Ishikawa (cell line): ENCODE measurements around the gene CD53.

ENCODE experiments used
- CEBPB ChIP-seq: IDR thresholded peaks from 2 replicates; pipeline ENCODE4 v1.6.1; 2012
- CREB1 ChIP-seq: IDR thresholded peaks from 2 replicates; pipeline ENCODE4 v1.6.1; 2012; ENCODE audit warnings: low read depth
- EGR1 ChIP-seq: IDR thresholded peaks from 2 replicates; pipeline ENCODE4 v1.6.1; 2012
- EP300 ChIP-seq: IDR thresholded peaks from 2 replicates; pipeline ENCODE4 v1.6.1; 2012; ENCODE audit warnings: borderline replicate concordance
- FOXM1 ChIP-seq: IDR thresholded peaks from 2 replicates; pipeline ENCODE4 v1.6.1; 2012; ENCODE audit warnings: low read depth, borderline replicate concordance
- NFIC ChIP-seq: IDR thresholded peaks from 2 replicates; pipeline ENCODE4 v1.6.1; 2012
- RAD21 ChIP-seq: IDR thresholded peaks from 2 replicates; pipeline ENCODE4 v1.6.1; 2012; ENCODE audit warnings: low read depth
- TAF1 ChIP-seq: IDR thresholded peaks from 2 replicates; pipeline ENCODE4 v1.6.1; 2012; ENCODE audit warnings: low read depth, mild to moderate bottlenecking
- TCF12 ChIP-seq: IDR thresholded peaks from 2 replicates; pipeline ENCODE4 v1.6.1; 2012; ENCODE audit warnings: low read depth
- TEAD4 ChIP-seq: IDR thresholded peaks from 2 replicates; pipeline ENCODE4 v1.6.1; 2012
- YY1 ChIP-seq: IDR thresholded peaks from 2 replicates; pipeline ENCODE4 v1.6.1; 2012; ENCODE audit warnings: low read depth
- ZBTB7A ChIP-seq: IDR thresholded peaks from 2 replicates; pipeline ENCODE4 v1.6.1; 2012; ENCODE audit warnings: low read depth
- TF ChIP-seq, protein P1 (sequence below): IDR thresholded peaks from 2 replicates; pipeline ENCODE4 v1.6.1; 2012
- TF ChIP-seq, protein P2 (sequence below): IDR thresholded peaks from 2 replicates; pipeline ENCODE4 v1.6.1; 2012
- TF ChIP-seq, protein P3 (sequence below): IDR thresholded peaks from 2 replicates; pipeline ENCODE4 v1.6.1; 2012; ENCODE audit warnings: low read depth, mild to moderate bottlenecking

The CD53 gene

DNA sequence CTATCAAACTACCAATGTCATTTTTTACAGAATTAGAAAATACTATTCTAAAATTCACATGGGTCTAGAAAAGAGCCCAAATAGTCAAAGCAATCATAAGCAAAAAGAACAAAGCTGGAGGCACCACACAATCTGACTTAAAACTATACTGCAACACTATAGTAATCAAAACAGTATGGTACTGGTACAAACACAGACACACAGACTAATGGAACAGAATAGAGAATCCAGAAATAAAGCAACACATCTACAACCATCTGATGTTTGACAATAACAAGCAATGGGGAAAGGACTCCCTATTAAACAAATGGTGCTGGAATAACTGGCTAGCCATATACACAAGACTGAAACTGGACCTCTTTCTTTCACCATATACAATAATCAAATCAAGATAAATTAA lies 39.8 kb downstream of the CD53 start:
- TF ChIP-seq TEAD4 (no peak), EGR1 (no peak), ZBTB7A (no peak), YY1 (no peak), CEBPB (no peak), EP300 (no peak), RAD21 (no peak), FOXM1 (no peak), TCF12 (no peak), TAF1 (no peak)
- TF ChIP-seq, protein P1, sequence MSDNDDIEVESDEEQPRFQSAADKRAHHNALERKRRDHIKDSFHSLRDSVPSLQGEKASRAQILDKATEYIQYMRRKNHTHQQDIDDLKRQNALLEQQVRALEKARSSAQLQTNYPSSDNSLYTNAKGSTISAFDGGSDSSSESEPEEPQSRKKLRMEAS = no peak
- TF ChIP-seq, protein P2, sequence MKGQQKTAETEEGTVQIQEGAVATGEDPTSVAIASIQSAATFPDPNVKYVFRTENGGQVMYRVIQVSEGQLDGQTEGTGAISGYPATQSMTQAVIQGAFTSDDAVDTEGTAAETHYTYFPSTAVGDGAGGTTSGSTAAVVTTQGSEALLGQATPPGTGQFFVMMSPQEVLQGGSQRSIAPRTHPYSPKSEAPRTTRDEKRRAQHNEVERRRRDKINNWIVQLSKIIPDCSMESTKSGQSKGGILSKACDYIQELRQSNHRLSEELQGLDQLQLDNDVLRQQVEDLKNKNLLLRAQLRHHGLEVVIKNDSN = no peak

DNA sequence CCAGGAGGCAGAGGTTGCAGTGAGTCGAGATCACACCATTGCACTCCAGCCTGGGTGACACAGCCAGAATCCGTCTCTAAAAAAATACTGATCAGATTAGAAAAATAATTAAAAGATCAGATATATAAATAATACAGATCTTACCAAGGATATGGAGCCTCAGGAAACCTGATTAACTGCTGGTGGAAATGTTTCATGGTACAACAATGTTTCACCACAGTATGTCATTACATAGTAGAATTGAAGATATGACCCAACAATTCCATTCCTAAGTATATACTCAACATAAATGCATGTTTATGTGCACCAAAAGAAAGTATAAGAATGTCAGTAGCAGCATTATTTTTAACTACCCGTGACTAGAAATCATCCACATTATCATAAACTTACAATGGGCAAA lies 41.7 kb downstream of the CD53 start:
- no peak for TF ChIP-seq TEAD4
- no peak for TF ChIP-seq NFIC
- TF ChIP-seq, protein P1 = no peak
- TF ChIP-seq YY1 = no peak
- no peak for TF ChIP-seq TAF1
- no peak for TF ChIP-seq EP300
- TF ChIP-seq ZBTB7A = no peak
- TF ChIP-seq, protein P2 = no peak
- TF ChIP-seq EGR1 = no peak
- no peak for TF ChIP-seq RAD21
- TF ChIP-seq FOXM1 = no peak
- TF ChIP-seq CREB1 = no peak
- no peak for TF ChIP-seq CEBPB
- no peak for TF ChIP-seq TCF12
- TF ChIP-seq, protein P3, sequence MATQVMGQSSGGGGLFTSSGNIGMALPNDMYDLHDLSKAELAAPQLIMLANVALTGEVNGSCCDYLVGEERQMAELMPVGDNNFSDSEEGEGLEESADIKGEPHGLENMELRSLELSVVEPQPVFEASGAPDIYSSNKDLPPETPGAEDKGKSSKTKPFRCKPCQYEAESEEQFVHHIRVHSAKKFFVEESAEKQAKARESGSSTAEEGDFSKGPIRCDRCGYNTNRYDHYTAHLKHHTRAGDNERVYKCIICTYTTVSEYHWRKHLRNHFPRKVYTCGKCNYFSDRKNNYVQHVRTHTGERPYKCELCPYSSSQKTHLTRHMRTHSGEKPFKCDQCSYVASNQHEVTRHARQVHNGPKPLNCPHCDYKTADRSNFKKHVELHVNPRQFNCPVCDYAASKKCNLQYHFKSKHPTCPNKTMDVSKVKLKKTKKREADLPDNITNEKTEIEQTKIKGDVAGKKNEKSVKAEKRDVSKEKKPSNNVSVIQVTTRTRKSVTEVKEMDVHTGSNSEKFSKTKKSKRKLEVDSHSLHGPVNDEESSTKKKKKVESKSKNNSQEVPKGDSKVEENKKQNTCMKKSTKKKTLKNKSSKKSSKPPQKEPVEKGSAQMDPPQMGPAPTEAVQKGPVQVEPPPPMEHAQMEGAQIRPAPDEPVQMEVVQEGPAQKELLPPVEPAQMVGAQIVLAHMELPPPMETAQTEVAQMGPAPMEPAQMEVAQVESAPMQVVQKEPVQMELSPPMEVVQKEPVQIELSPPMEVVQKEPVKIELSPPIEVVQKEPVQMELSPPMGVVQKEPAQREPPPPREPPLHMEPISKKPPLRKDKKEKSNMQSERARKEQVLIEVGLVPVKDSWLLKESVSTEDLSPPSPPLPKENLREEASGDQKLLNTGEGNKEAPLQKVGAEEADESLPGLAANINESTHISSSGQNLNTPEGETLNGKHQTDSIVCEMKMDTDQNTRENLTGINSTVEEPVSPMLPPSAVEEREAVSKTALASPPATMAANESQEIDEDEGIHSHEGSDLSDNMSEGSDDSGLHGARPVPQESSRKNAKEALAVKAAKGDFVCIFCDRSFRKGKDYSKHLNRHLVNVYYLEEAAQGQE = no peak

DNA sequence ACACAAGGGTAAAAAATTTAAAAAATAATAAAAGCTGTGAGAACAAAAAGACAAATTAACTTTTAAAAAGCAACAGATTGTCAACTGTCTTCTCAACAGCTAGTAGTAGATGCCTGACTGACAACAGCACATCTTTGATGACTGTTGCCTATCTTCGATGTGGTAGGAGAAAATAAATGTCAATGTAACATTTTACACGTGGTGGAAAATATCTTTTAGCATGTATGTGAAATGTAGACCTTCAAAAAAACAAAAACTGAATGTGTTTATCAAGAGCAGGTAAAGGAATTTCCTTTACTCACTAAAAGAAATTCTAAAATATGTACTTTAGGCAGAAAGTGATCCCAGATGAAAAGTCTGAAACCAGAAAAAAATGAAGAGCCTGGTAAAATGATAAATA lies 42.9 kb downstream of the CD53 start:
- no peak for TF ChIP-seq EGR1
- no peak for TF ChIP-seq TEAD4
- TF ChIP-seq FOXM1 = no peak
- no peak for TF ChIP-seq TAF1
- TF ChIP-seq CREB1 = no peak
- TF ChIP-seq, protein P1 = no peak
- no peak for TF ChIP-seq NFIC
- TF ChIP-seq TCF12 = no peak
- TF ChIP-seq CEBPB = no peak
- TF ChIP-seq, protein P3 = no peak
- no peak for TF ChIP-seq RAD21
- no peak for TF ChIP-seq ZBTB7A

DNA sequence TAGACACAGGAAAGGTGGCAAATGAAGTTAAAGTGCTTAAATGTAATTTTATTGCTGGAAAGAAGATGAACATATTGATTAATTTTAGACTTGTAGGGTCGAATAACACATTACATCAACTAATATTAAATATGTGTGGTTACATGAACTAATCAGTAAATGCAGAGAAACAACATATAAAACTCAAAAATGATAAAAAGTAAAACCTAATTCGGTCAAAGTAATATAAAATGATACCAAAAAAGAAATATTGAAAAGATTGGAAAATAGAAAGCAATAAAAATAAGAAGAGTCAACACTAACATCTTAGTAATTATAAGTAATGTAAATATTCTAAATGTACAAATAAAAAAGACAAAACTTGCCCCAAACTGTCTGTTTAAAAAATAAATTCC lies 43.3 kb downstream of the CD53 start:
- TF ChIP-seq CEBPB (no peak), EGR1 (no peak), ZBTB7A (no peak), CREB1 (no peak)

DNA sequence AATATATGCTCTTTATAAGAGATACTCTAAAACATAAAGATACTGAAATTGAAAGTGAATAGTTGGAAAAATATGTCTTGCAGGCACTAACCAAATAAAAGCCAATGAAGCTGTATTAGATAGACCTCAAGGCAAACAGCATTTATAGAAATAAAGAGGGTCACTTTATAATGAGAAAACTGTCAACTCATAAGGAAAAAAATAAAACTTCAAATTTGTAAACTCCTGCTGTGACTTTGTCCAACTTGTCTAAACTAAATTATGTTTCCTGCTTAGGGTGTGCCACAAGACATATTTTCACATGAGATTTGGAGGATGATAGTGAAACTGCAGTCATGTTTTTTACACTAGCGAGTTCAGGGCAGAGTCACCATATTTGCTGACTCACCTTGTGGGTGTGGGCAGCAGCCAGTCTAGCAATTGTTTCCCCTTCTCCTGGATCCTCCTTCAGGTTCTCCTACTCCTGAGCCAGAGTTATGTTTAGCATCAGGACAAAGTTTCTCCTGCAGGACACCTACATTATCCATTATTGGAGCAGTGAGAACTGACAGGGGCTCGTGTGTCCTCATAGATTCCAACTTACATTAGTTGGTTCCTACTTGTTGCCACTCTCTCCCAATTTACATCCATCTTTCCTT lies 43.8 kb downstream of the CD53 start:
- no peak for TF ChIP-seq YY1
- TF ChIP-seq, protein P2 = no peak
- TF ChIP-seq, protein P1 = no peak
- TF ChIP-seq, protein P3 = no peak
- TF ChIP-seq CREB1 = no peak
- no peak for TF ChIP-seq TEAD4
- no peak for TF ChIP-seq EGR1
- TF ChIP-seq CEBPB = no peak
- TF ChIP-seq ZBTB7A = no peak
- TF ChIP-seq TAF1 = no peak
- TF ChIP-seq EP300 = no peak
- no peak for TF ChIP-seq TCF12
- TF ChIP-seq FOXM1 = no peak
- TF ChIP-seq NFIC = no peak
- TF ChIP-seq RAD21 = no peak
